HepG2 (cell line): ENCODE data around the gene LPXN. TPM values are rescaled to one million over a fixed set of nuclear protein-coding genes. Genes with fewer than 3 reads are reported as not detected.

ENCODE experiments used
- ATAC-seq: fragments of 200-7000 bp; cut with Tn5 transposase; 3 replicates; pipeline ENCODE4 v1.9.1; 2020; ENCODE audit warnings: mild to moderate bottlenecking, moderate library complexity
- BruUV-seq: library from RNA; stranded (reverse); fragments of 400-500 nt; replicated peaks from 2 replicates; lab custom pipeline; 2021; lab: Mats Ljungman, UMichigan
- CTCF ChIA-PET: fragments of 300-600 bp; formaldehyde crosslinking; extraction: SDS; loops from one replicate; lab custom pipeline; 2021; ENCODE audit warnings: low total read pairs, inconsistent platforms, low intra/inter-chr PET ratio; lab: Yijun Ruan, JAX
- POLR2A ChIA-PET: fragments of 350-600 bp; sonication (Branson Sonifier 250); formaldehyde crosslinking; loops from one replicate; lab custom pipeline; 2020; ENCODE audit warnings: antibody characterized with exemption, inconsistent platforms; lab: Yijun Ruan, JAX
- DNase-seq: peaks from one replicate; pipeline ENCODE4 v3.0.0-alpha.2; 2015; ENCODE audit warnings: low spot score
- FAIRE-seq: peaks from 3 replicates; lab custom pipeline; 2011; peaks lifted over from hg19 to GRCh38; lab: Jason Lieb, UNC
- H2AFZ ChIP-seq: one replicate; pipeline ENCODE4 v1.6.1; 2011; ENCODE audit warnings: low read length, inconsistent platforms
- H3K27ac ChIP-seq: fragments of 300-600 bp; 3 replicates; pipeline ENCODE4 v1.8.0; 2011; ENCODE audit warnings: mixed run types, mild to moderate bottlenecking, mixed read lengths, low read length, inconsistent platforms; ENCODE audit not compliant: insufficient read depth; ENCODE audit errors: extremely low read length
- H3K27me3 ChIP-seq, 2 experiments: fragments of 200-600 bp in 1 of 2; 2 replicates in 1 of 2; 3 replicates in 1 of 2; pipeline versions ENCODE4 v1.6.0 to v1.8.0; 2011; ENCODE audit warnings: low read length in 2 of 2, mild to moderate bottlenecking in 2 of 2, moderate library complexity in 2 of 2, inconsistent platforms in 1 of 2; ENCODE audit not compliant: insufficient read depth in 2 of 2, control insufficient read depth in 1 of 2
- H3K36me3 ChIP-seq, 2 experiments: fragments of 200-600 bp in 1 of 2; replicated peaks in 1 of 2; 2 replicates in 1 of 2; 3 replicates in 1 of 2; pipeline versions ENCODE4 v1.5.1 to v1.8.0; 2011; ENCODE audit warnings: low read length in 2 of 2, inconsistent platforms in 1 of 2; ENCODE audit not compliant: insufficient read depth in 2 of 2, control insufficient read depth in 1 of 2
- H3K4me1 ChIP-seq: 2 replicates; pipeline ENCODE4 v1.5.1; 2012; ENCODE audit warnings: low read length, inconsistent platforms; ENCODE audit not compliant: insufficient read depth
- H3K4me2 ChIP-seq: 2 replicates; pipeline ENCODE4 v1.6.0; 2011; ENCODE audit warnings: low read depth, low read length, inconsistent platforms
- H3K4me3 ChIP-seq, 3 experiments: fragments of 200-600 bp in 1 of 3; sonication (generic), shearing (Covaris generic) in 1 of 3; replicated peaks in 1 of 3; 2 replicates each; pipeline ENCODE4 v1.5.1; 2011 to 2016; ENCODE audit warnings: low read length in 3 of 3, inconsistent platforms in 2 of 3, low read depth in 2 of 3, mild to moderate bottlenecking in 2 of 3, control low read depth in 1 of 3, mixed read lengths in 1 of 3; ENCODE audit not compliant: insufficient read depth in 1 of 3
- H3K79me2 ChIP-seq: one replicate; pipeline ENCODE4 v1.6.1; 2011; ENCODE audit warnings: low read length, inconsistent platforms; ENCODE audit not compliant: insufficient read depth
- H3K9ac ChIP-seq: 2 replicates; pipeline ENCODE4 v1.6.0; 2011; ENCODE audit warnings: mild to moderate bottlenecking, low read depth, low read length, inconsistent platforms; ENCODE audit not compliant: insufficient read depth
- H3K9me3 ChIP-seq: 2 replicates; pipeline ENCODE4 v1.5.1; 2012; ENCODE audit warnings: mild to moderate bottlenecking, low read length
- H4K20me1 ChIP-seq: 2 replicates; pipeline ENCODE4 v1.6.0; 2011; ENCODE audit warnings: inconsistent platforms, mild to moderate bottlenecking, low read length, moderate library complexity; ENCODE audit not compliant: insufficient read depth
- CEBPB ChIP-seq: IDR thresholded peaks from 2 replicates; pipeline ENCODE4 v1.6.1; 2011; ENCODE audit warnings: low read depth, low read length, improper control_type of control experiment, borderline replicate concordance
- PPARG ChIP-seq: conservative IDR thresholded peaks from 2 replicates; pipeline ENCODE4 v1.6.1; 2016; ENCODE audit warnings: missing biosample characterization, missing genetic modification reagents
- PRMT3 ChIP-seq: sonication (generic); formaldehyde crosslinking; IDR thresholded peaks from 2 replicates; pipeline ENCODE4 v1.8.1; 2022; ENCODE audit warnings: low read depth, mild to moderate bottlenecking, moderate library complexity, missing genetic modification reagents, borderline replicate concordance
- WGBS: methylation state at CpG from one replicate; pipeline ENCODE4 v1.1.6; 2017; ENCODE audit warnings: low lambda C conversion rate; 5-methylcytosine and 5-hydroxymethylcytosine counted together
- in situ Hi-C: cut with HindIII; loops from 2 replicates; pipeline ENCODE4 v1.10.0; 2017; ENCODE audit warnings: low pct_unique_long_range_greater_than_20kb; ENCODE audit not compliant: extremely low pct_ligation_motif_present
- intact Hi-C: fragments of 100-400 bp; cut with micrococcal nuclease; formaldehyde crosslinking; loops from one replicate; pipeline ENCODE4 v1.10.0; 2022; ENCODE audit not compliant: unreplicated experiment
- polyA plus RNA-seq, 8 experiments: library from polyadenylated mRNA; depleted of rRNA in 3 of 8; stranded (reverse) in 7 of 8; unstranded in 1 of 8; fragments of >200 nt; fragmentation: Illumina TruSeq in 4 of 8; extraction: Trizol in 4 of 8; gene quantifications; 2 replicates each; pipeline versions ENCODE4 v1.2.1 to v1.2.3, GENCODE V29; 2011 to 2016; ENCODE audit warnings: low read depth in 4 of 8, missing spikeins in 1 of 8, mixed read lengths in 1 of 8; ENCODE audit not compliant: insufficient read depth in 1 of 8
- total RNA-seq, 5 experiments: library from RNA; depleted of rRNA; stranded (reverse); fragments of >200 nt; fragmentation: Illumina TruSeq; extraction: Trizol; gene quantifications; 2 replicates each; pipeline ENCODE4 v1.2.3, GENCODE V29; 2016; ENCODE audit warnings: low read depth in 1 of 5

LPXN gene
- total and polyA plus RNA-seq, 2 of the 13 experiments (the other 11 are each of a cell fraction or from before 2014, with no cell fraction given) = 1.7 to 3.5 TPM

DNA sequence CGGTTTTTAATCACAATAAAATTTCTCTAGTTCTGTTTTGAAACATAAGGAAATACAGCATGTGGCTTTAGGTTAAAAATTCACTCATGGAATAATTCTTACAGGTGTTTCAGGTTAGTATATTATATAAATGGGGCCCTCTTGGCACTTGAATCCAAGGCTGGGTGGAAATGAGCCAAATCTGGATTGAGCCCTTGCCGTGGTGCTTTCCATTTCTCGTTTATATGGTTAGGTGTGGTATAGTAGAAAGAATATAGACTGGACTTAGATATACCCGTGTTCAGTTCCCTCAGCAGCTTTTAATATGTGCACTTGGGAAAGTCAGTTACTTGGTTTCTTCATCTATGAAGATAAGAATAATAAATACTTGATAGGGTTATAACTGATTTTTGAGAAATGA is 19.2 kb upstream of the LPXN start:
- no peak overlapping the region for H3K9ac ChIP-seq
- DNase-seq (no peak), FAIRE-seq (no peak)
- peaks cover 94% of the 10 kb centered on the region for H3K79me2 ChIP-seq
- BruUV-seq = no TSS peak
- in situ Hi-C loops = no loop called here
- no peak overlapping the region for H3K4me2 ChIP-seq
- CTCF ChIA-PET = no interaction called here
- intact Hi-C loops = no loop called here
- WGBS = 98% methylated on average over 4 of the region's 4 CpGs
- H2AFZ ChIP-seq = no peak overlapping the region
- TF ChIP-seq PPARG (CRISPR knock-in tag) = no peak
- TF ChIP-seq, all 625 proteins: peak for 0
- Histone ChIP-seq H3K27ac (no peak overlapping the region), H3K27me3 (no peaks in the 10 kb centered on the region), H3K4me3 (no peak overlapping the region), H3K9me3 (no peaks in the 10 kb centered on the region), H4K20me1 (peaks cover 18% of the 10 kb centered on the region), H3K4me1 (peaks cover 55% of the 10 kb centered on the region), H3K36me3 (peaks cover 2 to 23% of the 10 kb centered on the region in 2 experiments)
- POLR2A ChIA-PET = no interaction called here
- ATAC-seq = no peak

DNA sequence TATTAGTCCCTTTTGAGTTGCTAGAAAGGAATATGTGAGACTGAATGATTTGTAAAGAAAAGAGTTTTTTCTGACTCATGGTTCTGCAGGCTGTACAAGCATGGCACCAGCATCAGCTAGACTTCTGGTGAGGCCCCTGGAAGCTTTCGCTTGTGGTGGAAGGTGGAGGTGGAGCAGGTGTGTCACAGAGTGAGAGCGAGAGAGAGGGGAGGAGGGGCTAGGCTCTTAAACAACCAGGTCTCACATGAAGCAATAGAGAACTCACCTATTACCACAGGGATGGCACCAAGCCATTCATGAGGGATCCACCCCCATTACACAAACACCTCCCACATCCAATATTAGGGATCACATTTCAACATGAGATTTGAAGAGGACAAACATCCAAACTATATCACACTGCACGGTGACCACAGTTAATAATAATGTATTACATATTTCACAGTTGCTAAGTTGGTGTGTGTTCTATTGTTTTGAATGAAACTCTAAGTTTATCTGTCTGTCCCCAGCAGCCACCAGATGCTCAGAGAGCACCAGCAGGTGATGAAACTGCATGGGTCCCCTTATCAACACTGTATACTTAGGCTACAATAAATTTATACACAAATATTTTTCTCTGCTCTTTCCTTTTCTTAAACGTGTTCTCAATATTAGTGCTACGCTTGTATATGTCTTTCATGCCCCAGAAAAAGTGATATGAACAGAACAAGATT is 17.3 kb upstream of the LPXN start:
- peak; percentile 23 for FAIRE-seq
- CTCF ChIA-PET = no interaction called here

More for the DNA sequence above, 17.3 kb upstream of the LPXN start:
- Histone ChIP-seq H3K36me3 (peaks cover 2 to 14% of the 10 kb centered on the region in 2 experiments; a peak in 4 of 5 replicates), H3K9me3 (no peaks in the 10 kb centered on the region), H3K9ac (no peak overlapping the region), H3K4me1 (peaks cover 46% of the 10 kb centered on the region), H2AFZ (no peak overlapping the region)
- POLR2A ChIA-PET = no interaction called here
- intact Hi-C loops = no loop called here
- TF ChIP-seq CEBPB (peak; percentile 34; the same call in 1 of the 2 replicates), PRMT3 (CRISPR knock-in tag) (no peak)
- TF ChIP-seq, all 625 proteins: peak for 1
- Histone ChIP-seq H3K27me3 (no peaks in the 10 kb centered on the region), H3K4me2 (no peak overlapping the region), H3K27ac (no peak overlapping the region), H3K4me3 (no peak overlapping the region), H4K20me1 (peaks cover 8% of the 10 kb centered on the region), H3K79me2 (peaks cover 94% of the 10 kb centered on the region)
- DNase-seq (no peak), ATAC-seq (peak; percentile 59; the same call in 2 of the 3 replicates)
- in situ Hi-C loops = no loop called here
- 83% methylated on average over 5 of the region's 5 CpGs for WGBS
- no TSS peak for BruUV-seq
